Measurements from ENCODE around the gene CCNG1. TPM values are rescaled to one million over a fixed set of nuclear protein-coding genes. Genes with fewer than 3 reads are reported as not detected.

The CCNG1 gene
- total and polyA plus RNA-seq, 9 of the 15 experiments (the other 6 are each of a cell fraction or from before 2014, with no cell fraction given) = 121 to 293 (median 245) TPM

GRCh38 chr5:163437309-163438182, at the start of gene CCNG1 (continued):
- TF ChIP-seq MITF (IDR thresholded peaks at IDR 0.05) (no peak), RBM34 (IDR thresholded peaks at IDR 0.05; ENCODE audit: borderline replicate concordance, insufficient read depth, low read length) (no peak), SIX5 (IDR thresholded peaks at IDR 0.05; ENCODE audit: borderline replicate concordance in 1 of 2, insufficient read depth in 1 of 2, low read depth in 1 of 2, low read length in 2 of 2) (no peak), KDM1A (IDR thresholded peaks at IDR 0.05) (no peak), TCF7L2 (IDR thresholded peaks at IDR 0.05; ENCODE audit: low read depth, low read length) (no peak), MNT (conservative IDR thresholded peaks at IDR 0.05) (peak; percentile 10 to 39; a peak in 2 of 4 replicates), E4F1 (CRISPR knock-in tag; IDR thresholded peaks at IDR 0.05; ENCODE audit: borderline replicate concordance) (no peak), SRSF1 (IDR thresholded peaks at IDR 0.05; ENCODE audit: low read depth, low read length) (no peak), PCBP1 (IDR thresholded peaks at IDR 0.05; ENCODE audit: low read depth, low read length, poor library complexity, severe bottlenecking) (no peak), ZNF668 (CRISPR knock-in tag; IDR thresholded peaks at IDR 0.05) (no peak), ZNF57 (CRISPR knock-in tag; IDR thresholded peaks at IDR 0.05) (no peak), CEBPZ (IDR thresholded peaks at IDR 0.05; ENCODE audit: borderline replicate concordance, low read depth, low read length) (0 out of 2 replicates have a peak, but pooled peaks have one; percentile 33), ATF1 (CRISPR knock-in tag; IDR thresholded peaks at IDR 0.05) (no peak), ATF1 (tag; IDR thresholded peaks at IDR 0.05) (peak; percentile 85), NEUROD1 (IDR thresholded peaks at IDR 0.05; ENCODE audit: borderline replicate concordance, low read depth, low read length, partially characterized antibody) (peak; percentile 67), HDGF (IDR thresholded peaks at IDR 0.05) (no peak), ARHGAP35 (IDR thresholded peaks at IDR 0.05; ENCODE audit: partially characterized antibody) (peak; percentile 48), TEAD4 (IDR thresholded peaks at IDR 0.05; ENCODE audit: low read length) (peak; percentile 73), TEAD4 (CRISPR knock-in tag; IDR thresholded peaks at IDR 0.05; ENCODE audit: borderline replicate concordance) (no peak)
